Type B pancreatic cell (in vitro differentiated cells): ENCODE measurements around the gene KDM4B. TPM values are rescaled to one million over a fixed set of nuclear protein-coding genes. Genes with fewer than 3 reads are reported as not detected.
"Not testable (repeated sequence)": the region's sequence is repeated elsewhere in the genome, so short reads cannot be mapped to it uniquely, and the experiment has no call there.

Experiments used
- DNase-seq: peaks from one replicate; pipeline ENCODE4 v3.0.0; 2021; ENCODE audit warnings: mixed read lengths; ENCODE audit not compliant: unreplicated experiment; ENCODE audit errors: extremely low spot score
- H3K27ac Mint-ChIP-seq: 2 replicates; pipeline ENCODE4 v1.8.0; 2021; ENCODE audit warnings: mild to moderate bottlenecking, mixed read lengths
- H3K27me3 Mint-ChIP-seq: 2 replicates; pipeline ENCODE4 v1.8.0; 2021; ENCODE audit warnings: mixed read lengths
- H3K36me3 Mint-ChIP-seq: 2 replicates; pipeline ENCODE4 v1.8.0; 2021; ENCODE audit warnings: mixed read lengths
- H3K4me1 Mint-ChIP-seq: one replicate; pipeline ENCODE4 v1.8.0; 2021; ENCODE audit warnings: mixed read lengths; ENCODE audit not compliant: unreplicated experiment
- H3K4me3 Mint-ChIP-seq: 2 replicates; pipeline ENCODE4 v1.8.0; 2021; ENCODE audit warnings: mild to moderate bottlenecking, mixed read lengths
- H3K9me3 Mint-ChIP-seq: 2 replicates; pipeline ENCODE4 v1.8.0; 2021; ENCODE audit warnings: mixed read lengths
- total RNA-seq: library from RNA; stranded (reverse); gene quantifications from 2 replicates; pipeline ENCODE4 v1.2.1, GENCODE V29; 2021; ENCODE audit warnings: low replicate concordance
- TF ChIP-seq, protein P1 (sequence below): fragments of 200-600 bp; sonication (generic); conservative IDR thresholded peaks from 2 replicates; pipeline ENCODE4 v1.5.0; 2021; ENCODE audit warnings: antibody characterized with exemption, mild to moderate bottlenecking

KDM4B gene
- total RNA-seq, 1 donor from 2014 or later, result 48.8 TPM

DNA sequence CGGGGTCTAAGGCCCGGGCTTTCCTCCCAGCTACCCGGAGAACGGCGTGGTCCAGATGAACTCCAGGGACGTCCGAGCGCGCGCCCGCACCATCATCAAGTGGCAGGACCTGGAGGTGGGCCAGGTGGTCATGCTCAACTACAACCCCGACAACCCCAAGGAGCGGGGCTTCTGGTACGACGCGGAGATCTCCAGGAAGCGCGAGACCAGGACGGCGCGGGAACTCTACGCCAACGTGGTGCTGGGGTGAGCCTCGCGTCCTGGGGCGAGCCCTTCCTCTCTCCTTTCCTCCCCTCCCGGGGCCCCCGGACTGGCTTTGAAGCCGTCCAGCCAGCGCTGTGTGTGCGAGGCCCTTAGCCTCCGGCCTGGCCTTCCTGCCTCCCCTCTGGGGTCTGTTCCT lies 36.2 kb upstream of the KDM4B start:
- Mint-ChIP-seq H3K27me3 (no peaks in the 10 kb centered on the region), H3K4me3 (no peak overlapping the region), H3K9me3 (no peaks in the 10 kb centered on the region), H3K36me3 (peaks cover 13% of the 10 kb centered on the region), H3K27ac (no peak overlapping the region), H3K4me1 (no peaks in the 10 kb centered on the region)
- DNase-seq, result no peak
- TF ChIP-seq, protein P1, sequence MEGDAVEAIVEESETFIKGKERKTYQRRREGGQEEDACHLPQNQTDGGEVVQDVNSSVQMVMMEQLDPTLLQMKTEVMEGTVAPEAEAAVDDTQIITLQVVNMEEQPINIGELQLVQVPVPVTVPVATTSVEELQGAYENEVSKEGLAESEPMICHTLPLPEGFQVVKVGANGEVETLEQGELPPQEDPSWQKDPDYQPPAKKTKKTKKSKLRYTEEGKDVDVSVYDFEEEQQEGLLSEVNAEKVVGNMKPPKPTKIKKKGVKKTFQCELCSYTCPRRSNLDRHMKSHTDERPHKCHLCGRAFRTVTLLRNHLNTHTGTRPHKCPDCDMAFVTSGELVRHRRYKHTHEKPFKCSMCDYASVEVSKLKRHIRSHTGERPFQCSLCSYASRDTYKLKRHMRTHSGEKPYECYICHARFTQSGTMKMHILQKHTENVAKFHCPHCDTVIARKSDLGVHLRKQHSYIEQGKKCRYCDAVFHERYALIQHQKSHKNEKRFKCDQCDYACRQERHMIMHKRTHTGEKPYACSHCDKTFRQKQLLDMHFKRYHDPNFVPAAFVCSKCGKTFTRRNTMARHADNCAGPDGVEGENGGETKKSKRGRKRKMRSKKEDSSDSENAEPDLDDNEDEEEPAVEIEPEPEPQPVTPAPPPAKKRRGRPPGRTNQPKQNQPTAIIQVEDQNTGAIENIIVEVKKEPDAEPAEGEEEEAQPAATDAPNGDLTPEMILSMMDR, result no peak

DNA sequence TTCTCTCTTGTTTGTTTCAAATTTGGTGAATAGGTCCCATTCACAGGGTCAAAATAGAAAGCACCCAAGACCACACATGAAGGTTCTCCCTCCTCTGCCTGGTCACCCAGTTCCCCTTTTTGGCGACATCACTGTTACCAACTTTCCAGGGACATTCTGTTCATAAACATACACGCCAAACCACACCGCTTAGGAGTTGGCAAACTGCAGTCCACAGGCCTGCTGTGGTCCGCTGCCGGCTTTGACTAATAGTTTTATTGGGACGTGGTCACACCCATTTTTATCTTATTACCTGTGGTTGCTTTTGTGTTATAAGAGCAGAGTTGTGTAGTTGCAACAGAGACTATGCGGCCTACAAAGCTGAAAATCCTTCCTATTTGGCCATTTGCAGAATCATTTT lies 35.4 kb upstream of the KDM4B start:
- Mint-ChIP-seq H3K4me3 (no peak overlapping the region), H3K9me3 (no peaks in the 10 kb centered on the region), H3K27ac (no peak overlapping the region), H3K36me3 (peaks cover 13% of the 10 kb centered on the region), H3K4me1 (no peaks in the 10 kb centered on the region), H3K27me3 (no peaks in the 10 kb centered on the region)
- TF ChIP-seq, protein P1, result no peak
- no peak for DNase-seq

- Mint-ChIP-seq H3K9me3 (no peaks in the 10 kb centered on the region), H3K27me3 (no peaks in the 10 kb centered on the region), H3K4me3 (no peak overlapping the region), H3K4me1 (no peaks in the 10 kb centered on the region), H3K36me3 (peaks cover 13% of the 10 kb centered on the region), H3K27ac (no peak overlapping the region)
- TF ChIP-seq, protein P1, result no peak
- no peak for DNase-seq
Measured at GRCh38 chr19:4935444-4935843, 33.5 kb upstream of the KDM4B start.

DNA sequence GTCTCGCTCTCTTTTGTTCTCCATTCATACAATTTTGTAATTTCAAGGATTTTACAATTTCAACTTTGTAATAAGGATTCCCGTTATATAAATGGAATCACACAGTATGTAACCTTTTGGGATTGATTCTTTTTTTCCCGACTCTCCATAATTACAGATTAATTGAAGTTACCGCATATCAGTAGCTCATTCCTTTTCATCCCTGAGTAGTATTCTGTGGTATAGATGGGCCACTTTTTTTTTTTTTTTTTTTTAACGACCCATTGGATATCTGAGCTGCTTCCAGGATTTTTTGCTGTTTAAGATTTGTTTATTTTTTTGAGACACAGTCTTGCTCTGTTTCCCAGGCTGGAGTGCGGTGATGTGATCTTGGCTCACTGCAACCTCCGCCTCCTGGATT lies 31.9 kb upstream of the KDM4B start:
- H3K4me1 Mint-ChIP-seq, result no peaks in the 10 kb centered on the region
- peaks cover 10% of the 10 kb centered on the region for H3K36me3 Mint-ChIP-seq
- no peaks in the 10 kb centered on the region for H3K27me3 Mint-ChIP-seq
- H3K27ac Mint-ChIP-seq, result no peak overlapping the region
- H3K9me3 Mint-ChIP-seq, result no peaks in the 10 kb centered on the region
- no peak for DNase-seq
- TF ChIP-seq, protein P1, result no peak
- no peak overlapping the region for H3K4me3 Mint-ChIP-seq

DNA sequence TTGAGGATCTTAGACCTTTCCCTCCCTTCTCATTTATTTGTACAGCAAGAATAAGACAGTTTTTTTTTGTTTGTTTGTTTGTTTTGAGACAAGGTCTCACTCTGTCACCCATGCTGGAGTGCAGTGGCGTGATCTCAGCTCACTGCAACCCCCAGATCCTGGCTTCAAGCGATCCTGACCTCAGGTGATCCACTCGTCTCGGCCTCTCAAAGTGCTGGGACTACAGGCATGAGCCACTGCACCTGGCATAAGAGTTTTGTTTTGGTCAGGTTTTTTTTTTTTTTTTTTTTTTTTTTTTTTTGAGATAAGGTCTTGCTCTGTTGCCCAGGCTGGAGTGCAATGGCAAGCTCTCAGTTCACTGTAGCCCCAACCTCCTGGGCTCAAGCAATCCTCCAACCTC lies 30.5 kb upstream of the KDM4B start:
- not testable (repeated sequence) for H3K4me1 Mint-ChIP-seq, H3K4me3 Mint-ChIP-seq, H3K27me3 Mint-ChIP-seq, H3K9me3 Mint-ChIP-seq, DNase-seq, H3K27ac Mint-ChIP-seq, H3K36me3 Mint-ChIP-seq

DNA sequence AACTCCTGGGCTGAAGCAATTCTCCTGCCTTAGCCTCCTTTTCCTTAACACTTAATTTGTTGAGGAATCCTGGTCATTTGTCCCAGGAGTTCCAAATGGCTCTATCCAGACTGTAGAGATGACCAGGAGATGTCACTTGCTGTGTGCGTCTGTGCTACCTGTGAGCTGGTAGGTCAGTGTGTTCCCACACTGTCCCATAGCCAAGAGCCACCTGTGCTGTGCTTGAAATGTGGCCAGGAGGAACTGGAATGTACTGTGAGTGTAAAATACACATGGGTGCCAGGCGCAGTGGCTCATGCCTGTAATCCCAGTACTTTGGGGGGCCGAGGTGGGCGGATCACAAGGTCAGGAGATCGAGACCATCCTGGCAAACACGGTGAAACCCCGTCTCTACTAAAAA lies 29.4 kb upstream of the KDM4B start:
- Mint-ChIP-seq H3K9me3 (no peaks in the 10 kb centered on the region), H3K4me1 (no peaks in the 10 kb centered on the region), H3K27ac (no peak overlapping the region), H3K36me3 (peaks cover 3% of the 10 kb centered on the region), H3K4me3 (no peak overlapping the region), H3K27me3 (no peaks in the 10 kb centered on the region)
- no peak for DNase-seq
- TF ChIP-seq, protein P1, result no peak

- H3K36me3 Mint-ChIP-seq, H3K27me3 Mint-ChIP-seq, H3K27ac Mint-ChIP-seq, DNase-seq, H3K9me3 Mint-ChIP-seq, H3K4me3 Mint-ChIP-seq, H3K4me1 Mint-ChIP-seq: not testable (repeated sequence)
Measured at GRCh38 chr19:4941638-4942169, 27.2 kb upstream of the KDM4B start.

DNA sequence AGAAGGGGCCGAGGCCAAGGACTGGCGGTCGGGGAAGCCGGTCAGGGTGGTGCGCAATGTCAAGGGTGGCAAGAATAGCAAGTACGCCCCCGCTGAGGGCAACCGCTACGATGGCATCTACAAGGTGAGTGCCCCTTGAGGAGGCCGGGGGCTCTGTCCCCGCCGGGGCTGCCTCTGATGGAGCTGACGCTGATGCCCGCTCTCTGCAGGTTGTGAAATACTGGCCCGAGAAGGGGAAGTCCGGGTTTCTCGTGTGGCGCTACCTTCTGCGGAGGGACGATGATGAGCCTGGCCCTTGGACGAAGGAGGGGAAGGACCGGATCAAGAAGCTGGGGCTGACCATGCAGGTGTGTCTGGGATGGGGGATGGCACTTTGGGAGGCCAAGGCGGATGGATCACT lies 18.3 kb upstream of the KDM4B start:
- H3K4me3 Mint-ChIP-seq, H3K4me1 Mint-ChIP-seq, H3K27ac Mint-ChIP-seq, H3K9me3 Mint-ChIP-seq, H3K27me3 Mint-ChIP-seq, H3K36me3 Mint-ChIP-seq, DNase-seq: not testable (repeated sequence)
